ENCODE results near the gene ATXN1. TPM values are rescaled to one million over a fixed set of nuclear protein-coding genes. Genes with fewer than 3 reads are reported as not detected.

Gene ATXN1
- polyA plus RNA-seq, 1 donor from 2014 or later = 28.2 TPM

DNA sequence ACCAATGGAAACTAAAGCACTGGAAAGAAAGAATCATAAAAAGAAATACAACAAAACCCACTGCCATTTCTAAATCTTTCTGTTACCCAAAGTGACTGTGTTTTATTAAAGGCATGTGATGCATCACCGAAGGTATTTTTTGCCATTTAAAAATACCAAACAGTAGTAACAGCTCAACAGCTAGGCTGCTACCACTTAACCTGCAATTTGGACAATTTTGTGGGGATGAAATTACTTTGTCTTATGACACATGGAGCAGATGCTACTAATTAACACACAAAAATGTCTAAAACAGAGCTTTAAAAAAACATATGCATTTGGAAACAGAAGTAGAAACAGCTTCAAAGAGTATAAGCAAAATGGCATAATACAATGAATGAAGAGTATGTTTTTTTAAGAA is 97.4 kb downstream of the ATXN1 start:
- H3K79me2 ChIP-seq (replicated peaks; ENCODE audit: insufficient read depth, low read length) = no peaks in the 10 kb centered on the region
- H3K9me2 ChIP-seq (ENCODE audit: insufficient read depth, low read length) = no peaks in the 10 kb centered on the region
- H3F3A ChIP-seq (ENCODE audit: insufficient read depth, low read length, poor library complexity, severe bottlenecking) = no peaks in the 10 kb centered on the region
- H3K27ac ChIP-seq (ENCODE audit: low read length) = no peak overlapping the region
- no peak overlapping the region for H3K4me2 ChIP-seq (ENCODE audit: low read length)
- peaks cover 3% of the 10 kb centered on the region for H3K9me3 ChIP-seq (ENCODE audit: low read length)
- TF ChIP-seq, protein P1, sequence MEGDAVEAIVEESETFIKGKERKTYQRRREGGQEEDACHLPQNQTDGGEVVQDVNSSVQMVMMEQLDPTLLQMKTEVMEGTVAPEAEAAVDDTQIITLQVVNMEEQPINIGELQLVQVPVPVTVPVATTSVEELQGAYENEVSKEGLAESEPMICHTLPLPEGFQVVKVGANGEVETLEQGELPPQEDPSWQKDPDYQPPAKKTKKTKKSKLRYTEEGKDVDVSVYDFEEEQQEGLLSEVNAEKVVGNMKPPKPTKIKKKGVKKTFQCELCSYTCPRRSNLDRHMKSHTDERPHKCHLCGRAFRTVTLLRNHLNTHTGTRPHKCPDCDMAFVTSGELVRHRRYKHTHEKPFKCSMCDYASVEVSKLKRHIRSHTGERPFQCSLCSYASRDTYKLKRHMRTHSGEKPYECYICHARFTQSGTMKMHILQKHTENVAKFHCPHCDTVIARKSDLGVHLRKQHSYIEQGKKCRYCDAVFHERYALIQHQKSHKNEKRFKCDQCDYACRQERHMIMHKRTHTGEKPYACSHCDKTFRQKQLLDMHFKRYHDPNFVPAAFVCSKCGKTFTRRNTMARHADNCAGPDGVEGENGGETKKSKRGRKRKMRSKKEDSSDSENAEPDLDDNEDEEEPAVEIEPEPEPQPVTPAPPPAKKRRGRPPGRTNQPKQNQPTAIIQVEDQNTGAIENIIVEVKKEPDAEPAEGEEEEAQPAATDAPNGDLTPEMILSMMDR (IDR thresholded peaks at IDR 0.05; ENCODE audit: poor library complexity, severe bottlenecking) = no peak
- TF ChIP-seq POLR2AphosphoS5 (IDR thresholded peaks at IDR 0.05) (no peak), RAD21 (conservative IDR thresholded peaks at IDR 0.05) (no peak), REST (IDR thresholded peaks at IDR 0.05; ENCODE audit: borderline replicate concordance) (no peak), MXI1 (conservative IDR thresholded peaks at IDR 0.05; ENCODE audit: poor library complexity, severe bottlenecking) (no peak), TAF1 (IDR thresholded peaks at IDR 0.05; ENCODE audit: low read depth) (no peak), EZH2 (IDR thresholded peaks at IDR 0.05; ENCODE audit: borderline replicate concordance, insufficient read depth, low read length, poor library complexity, severe bottlenecking) (no peak), EP300 (conservative IDR thresholded peaks at IDR 0.05; ENCODE audit: poor library complexity, severe bottlenecking) (no peak), SMC3 (conservative IDR thresholded peaks at IDR 0.05; ENCODE audit: poor library complexity) (no peak)
- no peaks in the 10 kb centered on the region for H3K27me3 ChIP-seq (ENCODE audit: insufficient read depth, low read depth, low read length)
- H3K4me3 ChIP-seq (ENCODE audit: low read length) = no peak overlapping the region
- no peaks in the 10 kb centered on the region for H4K20me1 ChIP-seq (ENCODE audit: insufficient read depth)
- no peaks in the 10 kb centered on the region for H3K36me3 ChIP-seq (ENCODE audit: insufficient read depth, low read length)
- H2AFZ ChIP-seq (ENCODE audit: low read depth, low read length) = no peak overlapping the region
- H3K9ac ChIP-seq (ENCODE audit: low read length) = no peak overlapping the region

GRCh38 chr6:16660157-16660497 is 101.1 kb downstream of the ATXN1 start:
- H3K9ac ChIP-seq (ENCODE audit: low read length) = no peak overlapping the region
- H3K9me3 ChIP-seq (ENCODE audit: low read length) = peaks cover 3% of the 10 kb centered on the region
- no peak overlapping the region for H3K4me3 ChIP-seq (ENCODE audit: low read length)
- H3K79me2 ChIP-seq (replicated peaks; ENCODE audit: insufficient read depth, low read length) = no peaks in the 10 kb centered on the region
- no peaks in the 10 kb centered on the region for H3K9me2 ChIP-seq (ENCODE audit: insufficient read depth, low read length)
- H3K27ac ChIP-seq (ENCODE audit: low read length) = no peak overlapping the region
- H4K20me1 ChIP-seq (ENCODE audit: insufficient read depth) = no peaks in the 10 kb centered on the region
- no peaks in the 10 kb centered on the region for H3K27me3 ChIP-seq (ENCODE audit: insufficient read depth, low read depth, low read length)
- H3K36me3 ChIP-seq (ENCODE audit: insufficient read depth, low read length) = peaks cover 2% of the 10 kb centered on the region
- H3F3A ChIP-seq (ENCODE audit: insufficient read depth, low read length, poor library complexity, severe bottlenecking) = no peaks in the 10 kb centered on the region
- no peak for TF ChIP-seq EP300 (conservative IDR thresholded peaks at IDR 0.05; ENCODE audit: poor library complexity, severe bottlenecking)
- TF ChIP-seq SMC3 (conservative IDR thresholded peaks at IDR 0.05; ENCODE audit: poor library complexity) = no peak
- no peak for TF ChIP-seq MXI1 (conservative IDR thresholded peaks at IDR 0.05; ENCODE audit: poor library complexity, severe bottlenecking)
- TF ChIP-seq, protein P1 (IDR thresholded peaks at IDR 0.05; ENCODE audit: poor library complexity, severe bottlenecking) = no peak
- no peak for TF ChIP-seq EZH2 (IDR thresholded peaks at IDR 0.05; ENCODE audit: borderline replicate concordance, insufficient read depth, low read length, poor library complexity, severe bottlenecking)
- no peak for TF ChIP-seq TAF1 (IDR thresholded peaks at IDR 0.05; ENCODE audit: low read depth)
- no peak for TF ChIP-seq POLR2AphosphoS5 (IDR thresholded peaks at IDR 0.05)
- TF ChIP-seq REST (IDR thresholded peaks at IDR 0.05; ENCODE audit: borderline replicate concordance) = no peak
- TF ChIP-seq RAD21 (conservative IDR thresholded peaks at IDR 0.05) = no peak
- H3K4me2 ChIP-seq (ENCODE audit: low read length) = no peak overlapping the region
- no peak overlapping the region for H2AFZ ChIP-seq (ENCODE audit: low read depth, low read length)

All from neural cell (in vitro differentiated cells).